Measurements from ENCODE around the gene CLEC10A. TPM values are rescaled to one million over a fixed set of nuclear protein-coding genes. Genes with fewer than 3 reads are reported as not detected.
"Not testable (repeated sequence)": the region's sequence is repeated elsewhere in the genome, so short reads cannot be mapped to it uniquely, and the experiment has no call there.

CLEC10A gene
- total RNA-seq, 1 donor from 2014 or later, result 12.6 TPM

DNA sequence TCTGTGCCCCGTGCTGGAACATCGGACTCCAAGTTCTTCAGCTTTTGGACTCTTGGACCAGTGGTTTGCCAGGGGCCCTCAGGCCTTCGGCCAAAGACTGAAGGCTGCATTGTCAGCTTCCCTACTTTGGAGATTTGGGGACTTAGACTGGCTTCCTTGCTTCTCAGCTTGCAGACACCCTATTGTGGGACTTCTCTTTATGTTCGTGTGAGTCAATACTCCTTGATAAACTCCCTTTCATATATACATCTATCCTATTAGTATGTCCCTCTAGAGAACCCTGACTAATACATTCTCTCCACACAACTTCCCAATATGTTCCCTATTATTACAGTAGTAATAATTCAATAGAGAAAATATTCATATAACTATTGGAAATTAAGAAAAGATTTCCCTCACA lies 43.8 kb upstream of the CLEC10A start:
- no peak for TF ChIP-seq CTCF (IDR thresholded peaks at IDR 0.05)
- H3K4me3 ChIP-seq, result no peak overlapping the region
- no peaks in the 10 kb centered on the region for H3K4me1 ChIP-seq
- no peaks in the 10 kb centered on the region for H3K9me3 ChIP-seq
- H3K36me3 ChIP-seq, result no peaks in the 10 kb centered on the region
- intact Hi-C loops (cut with DNase I), result no loop called here
- no peak for ATAC-seq
- DNase-seq, result no peak
- peaks cover 14% of the 10 kb centered on the region for H3K27me3 ChIP-seq
- H3K27ac ChIP-seq, result no peak overlapping the region

GRCh38 chr17:7122381-7122780 lies 42.3 kb upstream of the CLEC10A start:
- no peak overlapping the region for H3K27ac ChIP-seq
- TF ChIP-seq CTCF (IDR thresholded peaks at IDR 0.05), result no peak
- no peak overlapping the region for H3K4me3 ChIP-seq
- ATAC-seq, result no peak
- intact Hi-C loops (cut with DNase I), result no loop called here
- peaks cover 14% of the 10 kb centered on the region for H3K27me3 ChIP-seq
- H3K36me3 ChIP-seq, result no peaks in the 10 kb centered on the region
- no peak for DNase-seq
- H3K9me3 ChIP-seq, result no peaks in the 10 kb centered on the region
- H3K4me1 ChIP-seq, result no peaks in the 10 kb centered on the region

- ATAC-seq (peak; percentile 70), DNase-seq (peak; percentile 64)
- H3K36me3 ChIP-seq; intact Hi-C loops (cut with DNase I); H3K4me1 ChIP-seq; H3K9me3 ChIP-seq; H3K4me3 ChIP-seq: not testable (repeated sequence)
- H3K27ac ChIP-seq, result peak overlapping the region; percentile 11
- H3K27me3 ChIP-seq, result peaks cover 14% of the 10 kb centered on the region
These were observed 40.6 kb upstream of the CLEC10A start for GRCh38 chr17:7120635-7121034.

DNA sequence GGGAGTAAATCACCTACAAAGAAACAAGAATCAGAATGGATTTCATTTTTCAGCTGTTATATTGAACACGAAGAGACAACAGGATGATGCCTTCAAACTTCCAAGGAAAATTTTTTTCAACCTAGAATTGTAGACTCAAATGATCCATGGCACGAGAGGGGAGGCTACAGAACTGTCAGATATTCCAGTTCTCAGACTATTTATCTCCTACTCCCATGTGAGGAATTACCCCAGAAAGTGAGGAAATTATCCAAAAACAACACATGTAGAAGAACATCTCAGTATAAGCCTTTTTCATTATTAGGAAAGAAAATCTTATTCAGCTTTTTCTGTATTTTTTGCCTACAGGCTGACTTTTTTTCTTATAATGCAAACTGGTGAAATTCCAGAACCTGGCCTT lies 40.1 kb upstream of the CLEC10A start:
- Histone ChIP-seq H3K4me1 (no peaks in the 10 kb centered on the region), H3K9me3 (no peaks in the 10 kb centered on the region), H3K27me3 (peaks cover 14% of the 10 kb centered on the region), H3K27ac (no peak overlapping the region), H3K36me3 (no peaks in the 10 kb centered on the region), H3K4me3 (no peak overlapping the region)
- TF ChIP-seq CTCF (IDR thresholded peaks at IDR 0.05), result no peak
- intact Hi-C loops (cut with DNase I), result no loop called here
- ATAC-seq (no peak), DNase-seq (no peak)

DNA sequence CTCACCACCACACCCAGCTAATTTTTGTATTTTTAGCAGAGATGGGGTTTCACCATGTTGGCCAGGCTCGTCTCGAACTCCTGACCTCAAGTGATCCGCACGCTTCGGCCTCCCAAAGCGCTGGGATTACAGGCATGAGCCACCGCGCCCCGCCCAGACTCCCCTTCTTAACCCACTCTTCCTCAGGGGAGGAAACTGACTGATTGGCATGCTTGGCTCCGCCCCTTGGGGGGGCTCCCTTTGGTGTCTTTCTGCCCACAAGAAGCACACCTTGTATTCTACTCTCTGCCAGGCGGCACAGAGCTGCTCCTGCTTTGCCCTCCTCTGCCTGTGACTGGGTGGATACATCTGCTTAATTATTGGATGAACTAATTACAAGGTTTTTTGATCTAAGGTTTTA lies 39.3 kb upstream of the CLEC10A start:
- H3K4me1 ChIP-seq, result no peaks in the 10 kb centered on the region
- peaks cover 14% of the 10 kb centered on the region for H3K27me3 ChIP-seq
- no peak for TF ChIP-seq CTCF (IDR thresholded peaks at IDR 0.05)
- H3K36me3 ChIP-seq, result no peaks in the 10 kb centered on the region
- peak; percentile 51 for DNase-seq
- H3K9me3 ChIP-seq, result no peaks in the 10 kb centered on the region
- no peak overlapping the region for H3K4me3 ChIP-seq
- no peak for ATAC-seq
- intact Hi-C loops (cut with DNase I), result no loop called here
- H3K27ac ChIP-seq, result no peak overlapping the region

DNA sequence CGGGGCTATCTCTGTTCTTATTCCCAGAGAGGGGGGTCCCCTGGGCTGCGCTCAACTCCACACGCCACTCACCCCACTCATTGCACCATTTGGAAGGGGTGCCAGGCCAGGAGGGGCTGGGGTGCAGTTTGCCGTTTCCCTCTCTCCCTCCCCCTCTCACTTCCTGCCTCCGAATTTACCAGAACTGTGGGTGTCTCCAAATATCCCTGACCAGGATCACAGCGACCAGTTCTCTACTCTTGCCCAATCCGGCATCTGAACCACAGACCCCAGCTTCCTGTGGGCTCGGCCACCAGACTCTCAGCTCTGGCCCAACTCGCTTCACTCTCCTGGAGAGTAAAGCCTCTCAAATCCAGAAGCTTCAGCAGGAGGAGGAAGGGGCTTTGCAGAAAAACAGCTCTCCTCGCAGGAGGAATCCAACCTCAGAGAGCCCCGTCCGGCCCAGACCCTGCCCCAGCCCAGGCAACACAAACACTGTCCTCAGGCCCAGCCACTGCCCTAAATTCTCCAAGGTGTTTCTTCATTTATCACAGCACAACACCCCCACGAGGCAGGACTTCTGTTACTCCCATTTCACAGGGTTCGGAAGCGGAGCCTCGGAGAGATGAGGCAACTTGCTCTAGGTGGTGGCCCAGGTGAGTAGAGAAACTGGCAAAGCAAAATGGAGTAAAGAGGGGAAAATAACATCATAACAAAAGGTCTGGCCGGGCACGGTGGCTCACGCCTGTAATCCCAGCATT lies 35.0 kb upstream of the CLEC10A start:
- Histone ChIP-seq H3K27me3 (peaks cover 7% of the 10 kb centered on the region), H3K9me3 (no peaks in the 10 kb centered on the region), H3K4me1 (no peaks in the 10 kb centered on the region), H3K36me3 (no peaks in the 10 kb centered on the region), H3K27ac (peak overlapping the region; percentile 9), H3K4me3 (no peak overlapping the region)
- TF ChIP-seq CTCF (IDR thresholded peaks at IDR 0.05), result no peak
- DNase-seq, result peak; percentile 64
- intact Hi-C loops (cut with DNase I), result no loop called here
- peak; percentile 73 for ATAC-seq
